ENCODE measurements around the gene POLR3A. TPM values are rescaled to one million over a fixed set of nuclear protein-coding genes. Genes with fewer than 3 reads are reported as not detected.

POLR3A gene
- total and polyA plus RNA-seq, 2 donors (not counting 1 experiment from before 2014, with no cell fraction given), result 5.4 to 18.4 TPM

DNA sequence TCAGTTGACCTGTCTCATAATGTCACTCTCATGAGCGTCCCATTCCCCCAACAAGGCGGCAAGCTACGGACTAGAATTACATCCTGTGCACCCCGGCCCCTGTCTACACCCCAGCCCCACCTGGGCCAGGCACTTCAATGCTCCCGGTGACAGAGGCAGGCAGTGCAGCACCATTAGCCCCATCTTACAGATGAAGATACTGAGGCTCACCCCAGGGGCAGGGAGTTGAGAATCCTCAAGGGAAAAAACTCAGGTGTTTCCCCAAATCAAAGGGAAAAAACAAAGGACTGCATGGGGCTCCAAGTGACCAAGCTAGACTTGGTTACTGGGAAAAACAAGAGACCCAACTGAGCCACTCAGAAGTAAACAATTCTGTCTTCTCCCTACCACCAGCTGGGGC lies 107.3 kb downstream of the POLR3A start:
- Histone ChIP-seq H3K9ac (ENCODE audit: low read length) (no peak overlapping the region), H3K79me2 (ENCODE audit: control insufficient read depth, insufficient read depth, low read length) (no peaks in the 10 kb centered on the region), H3K27me3 (replicated peaks in 1 of 4; ENCODE audit: control extremely low read depth in 1 of 4, control insufficient read depth in 3 of 4, insufficient read depth in 4 of 4, low read length in 3 of 4) (peaks cover 0 to 24% (median 12%) of the 10 kb centered on the region in 4 experiments), H3K4me1 (ENCODE audit: control insufficient read depth in 2 of 2, insufficient read depth in 2 of 2, low read length in 2 of 2) (peaks cover 10% of the 10 kb centered on the region in 2 donors), H3K27ac (ENCODE audit: low read length in 2 of 2) (no peak overlapping the region), H2AFZ (ENCODE audit: insufficient read depth, low read depth, low read length, poor library complexity, severe bottlenecking) (no peak overlapping the region), H3K4me3 (ENCODE audit: control extremely low read depth in 1 of 5, extremely low read depth in 1 of 5, insufficient read depth in 1 of 5, low read depth in 2 of 5, low read length in 4 of 5) (no peak overlapping the region), H3K36me3 (replicated peaks in 1 of 2; ENCODE audit: control extremely low read depth in 1 of 2, control insufficient read depth in 1 of 2, extremely low read depth in 1 of 2, insufficient read depth in 2 of 2, low read length in 1 of 2) (no peaks in the 10 kb centered on the region), H3K9me3 (ENCODE audit: control extremely low read depth in 1 of 3, control insufficient read depth in 2 of 3, insufficient read depth in 1 of 3, low read length in 2 of 3) (no peaks in the 10 kb centered on the region), H4K20me1 (ENCODE audit: control insufficient read depth, insufficient read depth, low read length, poor library complexity, severe bottlenecking) (no peaks in the 10 kb centered on the region), H3K4me2 (replicated peaks; ENCODE audit: low read depth, low read length, poor library complexity, severe bottlenecking) (no peak overlapping the region)
- no peak overlapping the region for H3K27ac Mint-ChIP-seq
- DNase-seq (no peak), ATAC-seq (ENCODE audit: low read depth) (no peak)
- no peak overlapping the region for H3K4me3 Mint-ChIP-seq
- peaks cover 5% of the 10 kb centered on the region for H3K4me1 Mint-ChIP-seq
- H3K27me3 Mint-ChIP-seq, result peaks cover 36% of the 10 kb centered on the region
- no peak for TF ChIP-seq EZH2 (IDR thresholded peaks at IDR 0.05; ENCODE audit: borderline replicate concordance, insufficient read depth, low read depth, low read length, poor library complexity, severe bottlenecking)
- TF ChIP-seq, protein P1, sequence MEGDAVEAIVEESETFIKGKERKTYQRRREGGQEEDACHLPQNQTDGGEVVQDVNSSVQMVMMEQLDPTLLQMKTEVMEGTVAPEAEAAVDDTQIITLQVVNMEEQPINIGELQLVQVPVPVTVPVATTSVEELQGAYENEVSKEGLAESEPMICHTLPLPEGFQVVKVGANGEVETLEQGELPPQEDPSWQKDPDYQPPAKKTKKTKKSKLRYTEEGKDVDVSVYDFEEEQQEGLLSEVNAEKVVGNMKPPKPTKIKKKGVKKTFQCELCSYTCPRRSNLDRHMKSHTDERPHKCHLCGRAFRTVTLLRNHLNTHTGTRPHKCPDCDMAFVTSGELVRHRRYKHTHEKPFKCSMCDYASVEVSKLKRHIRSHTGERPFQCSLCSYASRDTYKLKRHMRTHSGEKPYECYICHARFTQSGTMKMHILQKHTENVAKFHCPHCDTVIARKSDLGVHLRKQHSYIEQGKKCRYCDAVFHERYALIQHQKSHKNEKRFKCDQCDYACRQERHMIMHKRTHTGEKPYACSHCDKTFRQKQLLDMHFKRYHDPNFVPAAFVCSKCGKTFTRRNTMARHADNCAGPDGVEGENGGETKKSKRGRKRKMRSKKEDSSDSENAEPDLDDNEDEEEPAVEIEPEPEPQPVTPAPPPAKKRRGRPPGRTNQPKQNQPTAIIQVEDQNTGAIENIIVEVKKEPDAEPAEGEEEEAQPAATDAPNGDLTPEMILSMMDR (IDR thresholded peaks at IDR 0.05), result no peak
- 100% methylated on average over 3 of the region's 5 CpGs for WGBS (ENCODE audit: insufficient coverage)
- ChIA-PET CTCF (no interaction called here), POLR2A (no interaction called here)
- intact Hi-C loops (cut with micrococcal nuclease), result no loop called here
- H3K9me3 Mint-ChIP-seq (ENCODE audit: insufficient read depth), result no peaks in the 10 kb centered on the region

DNA sequence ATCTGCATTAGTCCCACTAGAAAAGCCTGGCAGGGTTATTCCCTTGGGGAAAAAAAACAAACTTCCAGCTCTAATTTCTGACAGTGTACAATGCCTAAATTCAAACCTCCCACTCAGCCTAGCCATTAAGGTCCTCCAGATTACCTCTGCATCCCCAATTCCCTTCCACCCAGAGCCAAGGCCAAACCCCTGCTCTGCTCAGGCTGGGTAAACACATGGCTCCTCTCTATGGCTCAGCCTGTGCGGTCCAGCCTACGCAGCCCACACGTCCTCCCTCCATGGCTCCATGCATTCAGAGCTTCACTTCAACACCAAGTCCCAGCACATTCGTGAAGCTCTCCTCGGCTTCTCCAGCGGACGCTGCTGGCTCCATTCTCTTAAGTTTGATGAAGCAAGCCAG lies 107.9 kb downstream of the POLR3A start:
- CTCF ChIA-PET, result no interaction called here

More for the DNA sequence above, 107.9 kb downstream of the POLR3A start:
- ATAC-seq (ENCODE audit: low read depth) (no peak), DNase-seq (no peak)
- POLR2A ChIA-PET, result no interaction called here
- TF ChIP-seq, protein P1 (IDR thresholded peaks at IDR 0.05), result no peak
- TF ChIP-seq EZH2 (IDR thresholded peaks at IDR 0.05; ENCODE audit: borderline replicate concordance, insufficient read depth, low read depth, low read length, poor library complexity, severe bottlenecking), result no peak
- H3K9me3 Mint-ChIP-seq (ENCODE audit: insufficient read depth), result no peaks in the 10 kb centered on the region
- peaks cover 5% of the 10 kb centered on the region for H3K4me1 Mint-ChIP-seq
- Histone ChIP-seq H3K9ac (ENCODE audit: low read length) (no peak overlapping the region), H3K27me3 (replicated peaks in 1 of 4; ENCODE audit: control extremely low read depth in 1 of 4, control insufficient read depth in 3 of 4, insufficient read depth in 4 of 4, low read length in 3 of 4) (peaks cover 0 to 24% (median 12%) of the 10 kb centered on the region in 4 experiments), H3K36me3 (replicated peaks in 1 of 2; ENCODE audit: control extremely low read depth in 1 of 2, control insufficient read depth in 1 of 2, extremely low read depth in 1 of 2, insufficient read depth in 2 of 2, low read length in 1 of 2) (no peaks in the 10 kb centered on the region), H3K4me2 (replicated peaks; ENCODE audit: low read depth, low read length, poor library complexity, severe bottlenecking) (no peak overlapping the region), H3K4me1 (ENCODE audit: control insufficient read depth in 2 of 2, insufficient read depth in 2 of 2, low read length in 2 of 2) (peaks cover 9 to 10% of the 10 kb centered on the region in 2 donors), H3K9me3 (ENCODE audit: control extremely low read depth in 1 of 3, control insufficient read depth in 2 of 3, insufficient read depth in 1 of 3, low read length in 2 of 3) (no peaks in the 10 kb centered on the region), H2AFZ (ENCODE audit: insufficient read depth, low read depth, low read length, poor library complexity, severe bottlenecking) (no peak overlapping the region), H3K79me2 (ENCODE audit: control insufficient read depth, insufficient read depth, low read length) (no peaks in the 10 kb centered on the region), H4K20me1 (ENCODE audit: control insufficient read depth, insufficient read depth, low read length, poor library complexity, severe bottlenecking) (no peaks in the 10 kb centered on the region), H3K27ac (ENCODE audit: low read length in 2 of 2) (no peak overlapping the region), H3K4me3 (ENCODE audit: control extremely low read depth in 1 of 5, extremely low read depth in 1 of 5, insufficient read depth in 1 of 5, low read depth in 2 of 5, low read length in 4 of 5) (no peak overlapping the region)
- peaks cover 36% of the 10 kb centered on the region for H3K27me3 Mint-ChIP-seq
- intact Hi-C loops (cut with micrococcal nuclease), result no loop called here
- H3K27ac Mint-ChIP-seq, result no peak overlapping the region
- H3K4me3 Mint-ChIP-seq, result no peak overlapping the region
- WGBS (ENCODE audit: insufficient coverage), result 100% methylated on average over 3 of the region's 7 CpGs

All from B cell (primary cell).